Mucosa of descending colon (tissue), 3 donors: ENCODE data around the gene GSDME. TPM values are rescaled to one million over a fixed set of nuclear protein-coding genes. Genes with fewer than 3 reads are reported as not detected.

ENCODE experiments used
- ATAC-seq: fragments of 200-7000 bp; cut with Tn5 transposase; one replicate; pipeline ENCODE4 v1.9.1; 2020; ENCODE audit warnings: mild to moderate bottlenecking, moderate library complexity
- DNase-seq, 3 donors: peaks; one replicate each; pipeline ENCODE4 v3.0.0-alpha.2; 2020
- H3K36me3 ChIP-seq: fragments of 200-600 bp; one replicate; pipeline ENCODE4 v1.8.0; 2021; ENCODE audit warnings: low read depth, mild to moderate bottlenecking
- H3K4me1 ChIP-seq: fragments of 200-600 bp; one replicate; pipeline ENCODE4 v1.8.0; 2021; ENCODE audit warnings: low read depth, mild to moderate bottlenecking
- H3K4me3 ChIP-seq: fragments of 200-600 bp; one replicate; pipeline ENCODE4 v1.8.0; 2021; ENCODE audit warnings: mild to moderate bottlenecking
- H3K9me3 ChIP-seq: fragments of 200-600 bp; one replicate; pipeline ENCODE4 v1.8.0; 2021; ENCODE audit warnings: mild to moderate bottlenecking
- intact Hi-C, 2 donors: fragments of 100-400 bp; cut with DNase I in 1 of 2; cut with micrococcal nuclease in 1 of 2; formaldehyde crosslinking; loops; one replicate each; pipeline versions ENCODE4 v1.11.0 to v1.11.1; 2022; cut with DNase I, micrococcal nuclease
- total RNA-seq, 3 donors: library from RNA; stranded (reverse); fragmentation: NEBNext Ultra II Directional in 2 of 3; extraction: Animal tissue kit (Norgen Biotek cat#: 25700) in 2 of 3; gene quantifications; one replicate each; pipeline versions ENCODE4 v1.2.1 to v1.2.4, GENCODE V29; 2021 to 2023
- TF ChIP-seq, protein P1 (sequence below): fragments of 200-600 bp; IDR thresholded peaks from one replicate; pipeline ENCODE4 v1.8.0; 2022; ENCODE audit warnings: antibody characterized with exemption, mild to moderate bottlenecking
- donor health status: DM: no; HTN: no; CAD: no; lungs with moderate emphysema.
- donor health status: DM: no; HTN: no; CAD: no.
- donor health status: DM: no; HTN: yes; CAD: no.

GSDME gene
- total RNA-seq, 3 donors from 2014 or later, result 0.96 to 6.3 (median 2.3) TPM

DNA sequence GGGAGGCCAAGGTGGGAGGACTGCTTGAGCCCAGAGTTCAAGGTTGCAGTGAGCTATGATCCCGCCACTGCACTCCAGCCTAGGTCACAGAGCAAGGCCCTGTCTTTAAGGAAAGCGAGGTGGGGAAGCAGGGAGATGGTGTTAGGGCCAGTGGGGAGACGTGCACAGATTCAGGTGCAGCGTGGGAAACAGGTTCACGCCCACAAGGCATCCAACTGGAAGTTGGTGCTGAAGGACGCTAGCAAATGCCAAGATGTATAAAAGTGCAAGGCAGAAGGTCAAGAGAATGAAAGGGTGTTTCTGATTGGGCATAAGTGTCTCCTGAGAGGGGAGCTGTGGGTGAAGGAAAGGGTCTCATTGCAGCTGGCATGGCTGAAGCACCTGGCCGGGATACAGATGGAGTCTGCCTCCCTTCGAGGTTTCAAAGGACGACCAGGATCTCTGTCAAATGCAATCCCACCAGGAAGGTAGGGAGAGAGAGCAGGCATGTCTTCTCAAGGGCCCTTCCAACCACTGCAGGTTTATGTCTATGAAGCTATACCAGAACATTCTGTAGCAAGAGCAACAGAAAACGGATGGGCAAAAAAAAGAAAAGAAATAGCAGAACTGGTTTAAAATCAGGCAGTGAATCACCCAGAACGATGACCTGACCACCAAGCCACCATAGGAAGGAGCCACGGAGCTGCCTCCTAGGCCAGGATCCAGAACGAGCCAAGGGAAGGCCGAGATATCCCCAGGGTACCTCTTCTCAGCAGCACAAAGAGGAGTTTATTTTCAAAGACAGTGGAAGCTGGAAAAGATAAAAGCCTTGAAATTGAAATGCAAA, 43.2 kb downstream of the GSDME start:
- Histone ChIP-seq H3K9me3 (no peaks in the 10 kb centered on the region), H3K36me3 (no peaks in the 10 kb centered on the region), H3K4me3 (no peak overlapping the region), H3K4me1 (no peaks in the 10 kb centered on the region)
- ATAC-seq (no peak), DNase-seq (no peak)
- intact Hi-C loops, result no loop called here
- TF ChIP-seq, protein P1, sequence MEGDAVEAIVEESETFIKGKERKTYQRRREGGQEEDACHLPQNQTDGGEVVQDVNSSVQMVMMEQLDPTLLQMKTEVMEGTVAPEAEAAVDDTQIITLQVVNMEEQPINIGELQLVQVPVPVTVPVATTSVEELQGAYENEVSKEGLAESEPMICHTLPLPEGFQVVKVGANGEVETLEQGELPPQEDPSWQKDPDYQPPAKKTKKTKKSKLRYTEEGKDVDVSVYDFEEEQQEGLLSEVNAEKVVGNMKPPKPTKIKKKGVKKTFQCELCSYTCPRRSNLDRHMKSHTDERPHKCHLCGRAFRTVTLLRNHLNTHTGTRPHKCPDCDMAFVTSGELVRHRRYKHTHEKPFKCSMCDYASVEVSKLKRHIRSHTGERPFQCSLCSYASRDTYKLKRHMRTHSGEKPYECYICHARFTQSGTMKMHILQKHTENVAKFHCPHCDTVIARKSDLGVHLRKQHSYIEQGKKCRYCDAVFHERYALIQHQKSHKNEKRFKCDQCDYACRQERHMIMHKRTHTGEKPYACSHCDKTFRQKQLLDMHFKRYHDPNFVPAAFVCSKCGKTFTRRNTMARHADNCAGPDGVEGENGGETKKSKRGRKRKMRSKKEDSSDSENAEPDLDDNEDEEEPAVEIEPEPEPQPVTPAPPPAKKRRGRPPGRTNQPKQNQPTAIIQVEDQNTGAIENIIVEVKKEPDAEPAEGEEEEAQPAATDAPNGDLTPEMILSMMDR, result no peak

DNA sequence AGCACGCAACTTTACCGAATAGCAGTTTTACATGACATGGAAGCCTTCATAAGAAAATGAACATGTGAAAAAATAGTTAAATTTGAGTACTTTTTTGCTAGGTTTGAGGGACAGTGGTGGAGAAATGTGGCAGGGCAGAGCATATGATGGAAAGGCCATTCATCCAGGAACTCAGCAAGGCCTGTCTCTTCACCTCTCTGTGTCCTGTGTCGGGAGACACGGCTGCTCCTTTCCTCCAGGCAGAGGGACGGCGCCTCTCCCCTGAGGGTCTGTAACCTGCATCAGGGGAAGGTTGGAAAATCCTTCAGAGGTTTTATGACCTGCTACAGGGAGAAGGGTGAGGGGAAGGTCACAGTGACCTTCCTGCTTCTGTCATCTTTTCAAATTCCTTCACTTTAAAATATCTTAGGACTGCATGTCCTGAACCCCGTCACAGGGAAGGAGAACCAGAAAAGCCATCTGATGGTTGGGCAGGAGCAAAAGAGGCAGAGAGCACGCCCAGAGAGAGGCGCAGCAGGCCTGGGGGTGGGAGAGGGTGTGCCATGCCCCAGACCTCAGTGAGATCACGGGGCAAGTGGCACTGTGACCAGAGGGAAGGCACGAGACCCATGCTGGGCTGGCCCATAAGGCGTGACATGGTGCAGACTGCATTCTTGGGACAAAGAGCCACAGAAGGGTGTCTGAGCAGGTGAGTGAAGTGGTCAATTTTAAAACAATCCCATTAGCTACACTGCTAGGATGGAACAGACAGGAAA, 44.0 kb downstream of the GSDME start:
- Histone ChIP-seq H3K4me3 (no peak overlapping the region), H3K36me3 (no peaks in the 10 kb centered on the region), H3K4me1 (no peaks in the 10 kb centered on the region), H3K9me3 (no peaks in the 10 kb centered on the region)
- no peak for DNase-seq
- intact Hi-C loops, result no loop called here
- TF ChIP-seq, protein P1, result no peak
- ATAC-seq, result no peak

DNA sequence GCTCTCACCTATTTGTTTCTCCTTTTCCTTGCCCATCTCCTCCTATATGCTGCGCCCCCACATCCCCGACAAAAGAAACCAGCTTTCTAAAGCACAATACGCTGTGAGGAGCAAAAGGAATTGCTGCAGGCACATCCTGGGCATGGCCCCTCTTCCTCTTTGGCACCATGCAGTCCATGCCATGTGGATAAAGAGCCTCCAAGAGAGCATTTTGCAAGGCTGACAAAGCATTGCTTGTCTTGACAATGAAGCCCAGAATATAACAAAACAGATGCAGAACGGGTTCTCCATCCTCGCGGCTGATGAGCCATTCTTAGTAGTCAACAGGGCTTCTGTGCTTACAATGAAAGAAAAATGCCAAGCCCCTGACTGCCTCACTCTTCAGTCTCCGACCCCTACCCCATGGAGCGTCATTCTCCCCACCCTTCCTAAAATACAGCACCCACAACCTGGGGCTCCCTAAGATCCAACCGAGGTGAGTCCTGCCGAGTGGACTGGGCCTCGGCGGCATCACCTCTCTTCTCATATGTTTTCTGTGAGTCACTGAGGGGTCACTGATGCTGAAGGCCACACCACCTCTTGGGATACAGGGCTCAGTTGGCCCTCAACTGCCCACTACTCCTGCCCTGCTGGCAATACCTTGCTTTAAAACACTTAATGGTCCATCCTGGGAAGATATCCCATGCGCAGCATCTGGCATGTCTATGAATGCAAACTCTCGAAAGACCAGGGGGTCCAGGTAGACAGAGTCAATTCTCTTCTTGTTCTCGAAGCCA, 47.5 kb downstream of the GSDME start:
- ATAC-seq (no peak), DNase-seq (no peak)
- intact Hi-C loops, result no loop called here
- H3K4me1 ChIP-seq, result no peaks in the 10 kb centered on the region
- TF ChIP-seq, protein P1, result no peak
- H3K36me3 ChIP-seq, result no peaks in the 10 kb centered on the region
- no peaks in the 10 kb centered on the region for H3K9me3 ChIP-seq
- H3K4me3 ChIP-seq, result no peak overlapping the region

DNA sequence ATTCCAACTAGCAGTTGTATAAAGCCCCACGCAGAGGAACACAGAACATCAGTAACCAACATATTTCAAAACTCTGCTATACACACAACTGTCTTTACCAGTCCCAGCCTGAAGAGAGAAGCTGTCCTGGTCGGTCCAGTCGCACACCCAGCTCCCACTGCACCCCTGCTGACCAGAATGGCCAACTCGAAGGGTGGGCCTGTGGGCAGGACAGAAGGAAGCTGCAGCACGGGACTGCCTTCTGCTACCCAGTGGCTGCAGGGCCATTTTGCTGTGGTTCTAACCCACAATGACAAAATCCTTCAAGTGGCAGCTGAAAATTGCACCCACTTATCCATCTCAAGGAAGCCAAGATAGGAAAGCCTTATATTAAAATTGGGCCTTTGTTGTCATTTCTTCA, 48.2 kb downstream of the GSDME start:
- ATAC-seq (no peak), DNase-seq (no peak)
- no peaks in the 10 kb centered on the region for H3K4me1 ChIP-seq
- no peak overlapping the region for H3K4me3 ChIP-seq
- intact Hi-C loops, result no loop called here
- no peaks in the 10 kb centered on the region for H3K36me3 ChIP-seq
- no peaks in the 10 kb centered on the region for H3K9me3 ChIP-seq
- TF ChIP-seq, protein P1, result no peak

DNA sequence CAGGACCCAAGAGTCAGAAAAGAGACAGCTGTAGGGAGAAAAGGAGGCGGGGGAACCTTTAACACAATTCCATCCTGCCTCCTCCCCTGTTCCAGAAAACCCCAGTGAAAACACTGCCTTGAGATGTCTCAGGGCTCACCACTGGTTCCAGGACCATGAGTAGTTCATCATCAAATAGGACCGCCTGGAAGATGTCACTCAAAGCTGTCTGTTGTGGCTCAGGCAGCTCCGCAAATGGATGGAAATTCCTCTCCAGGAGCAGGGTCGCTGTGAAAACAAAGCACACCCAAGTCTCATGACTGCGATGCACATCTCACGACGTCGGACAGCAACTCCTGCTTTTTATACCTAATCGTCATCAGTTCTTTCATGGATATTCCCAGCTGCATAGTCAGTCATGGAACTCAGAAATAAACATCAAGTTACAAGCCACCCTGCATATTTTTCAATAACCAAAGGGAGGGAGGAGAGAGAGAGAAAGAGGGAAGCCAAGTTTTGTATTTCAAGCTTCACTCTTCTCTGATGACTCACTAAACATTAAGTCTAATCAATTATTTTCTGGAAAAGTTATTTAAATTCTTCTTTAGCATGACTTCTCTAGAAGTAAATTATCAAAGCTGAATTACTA, 49.2 kb downstream of the GSDME start:
- DNase-seq, result no peak

More for the DNA sequence above, 49.2 kb downstream of the GSDME start:
- no peak overlapping the region for H3K4me3 ChIP-seq
- TF ChIP-seq, protein P1, result no peak
- intact Hi-C loops, result no loop called here
- ATAC-seq, result no peak
- H3K36me3 ChIP-seq, result no peaks in the 10 kb centered on the region
- no peaks in the 10 kb centered on the region for H3K9me3 ChIP-seq
- H3K4me1 ChIP-seq, result no peaks in the 10 kb centered on the region
